ENCODE measurements around the gene KCTD1.

KCTD1 gene

GRCh38 chr18:26434887-26435286 lies 113.5 kb downstream of the KCTD1 start:
- Histone ChIP-seq H3K27me3 (ENCODE audit: insufficient read depth, poor library complexity, severe bottlenecking) (no peaks in the 10 kb centered on the region), H3K4me3 (replicated peaks; ENCODE audit: insufficient read depth, low read length) (no peak overlapping the region), H3K27ac (replicated peaks) (no peak overlapping the region)
- no peak for DNase-seq (ENCODE audit: low read depth in 1 of 2, low spot score in 1 of 2)
- TF ChIP-seq POLR2AphosphoS5 (IDR thresholded peaks at IDR 0.05; ENCODE audit: low read depth) = no peak
- TF ChIP-seq, protein P1, sequence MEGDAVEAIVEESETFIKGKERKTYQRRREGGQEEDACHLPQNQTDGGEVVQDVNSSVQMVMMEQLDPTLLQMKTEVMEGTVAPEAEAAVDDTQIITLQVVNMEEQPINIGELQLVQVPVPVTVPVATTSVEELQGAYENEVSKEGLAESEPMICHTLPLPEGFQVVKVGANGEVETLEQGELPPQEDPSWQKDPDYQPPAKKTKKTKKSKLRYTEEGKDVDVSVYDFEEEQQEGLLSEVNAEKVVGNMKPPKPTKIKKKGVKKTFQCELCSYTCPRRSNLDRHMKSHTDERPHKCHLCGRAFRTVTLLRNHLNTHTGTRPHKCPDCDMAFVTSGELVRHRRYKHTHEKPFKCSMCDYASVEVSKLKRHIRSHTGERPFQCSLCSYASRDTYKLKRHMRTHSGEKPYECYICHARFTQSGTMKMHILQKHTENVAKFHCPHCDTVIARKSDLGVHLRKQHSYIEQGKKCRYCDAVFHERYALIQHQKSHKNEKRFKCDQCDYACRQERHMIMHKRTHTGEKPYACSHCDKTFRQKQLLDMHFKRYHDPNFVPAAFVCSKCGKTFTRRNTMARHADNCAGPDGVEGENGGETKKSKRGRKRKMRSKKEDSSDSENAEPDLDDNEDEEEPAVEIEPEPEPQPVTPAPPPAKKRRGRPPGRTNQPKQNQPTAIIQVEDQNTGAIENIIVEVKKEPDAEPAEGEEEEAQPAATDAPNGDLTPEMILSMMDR (IDR thresholded peaks at IDR 0.05; ENCODE audit: insufficient read depth, low read length) = no peak
- no peak for TF ChIP-seq SPI1 (IDR thresholded peaks at IDR 0.05; ENCODE audit: borderline replicate concordance, low read depth)

DNA sequence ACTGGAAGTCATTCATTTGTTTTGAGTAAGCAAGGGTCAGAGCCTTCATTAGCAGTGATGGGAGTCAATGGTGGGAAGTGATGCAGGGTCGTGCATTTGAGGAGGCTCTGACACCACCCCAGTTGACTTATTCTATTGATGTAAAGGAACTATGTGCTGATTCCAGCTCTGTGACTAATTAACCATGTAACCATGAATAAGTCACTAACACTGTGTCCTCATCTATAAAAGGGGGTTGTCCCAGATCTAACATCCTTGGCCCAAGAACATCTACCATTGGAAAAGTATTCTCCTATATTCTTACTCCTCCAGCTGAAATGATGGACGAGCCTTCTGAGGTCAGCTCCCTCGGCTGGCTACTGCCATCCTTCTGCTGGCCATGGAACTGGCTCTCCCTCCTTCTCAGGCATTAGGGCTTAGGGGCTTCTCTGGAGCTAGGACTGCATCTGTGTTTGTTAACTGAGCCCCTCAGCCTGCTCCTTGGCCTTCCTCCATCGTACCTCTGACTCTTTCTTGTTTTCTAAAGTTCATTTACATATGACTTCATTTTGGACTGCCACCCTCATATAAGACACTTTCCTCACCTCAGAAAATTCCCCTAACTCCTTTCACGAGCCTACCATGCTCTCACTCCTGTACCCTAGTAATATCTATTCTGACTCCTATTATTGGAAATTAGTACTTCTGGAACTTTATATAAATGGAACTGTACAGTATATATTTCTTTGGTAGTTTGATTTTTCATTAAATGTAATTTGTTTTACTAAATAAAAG lies 115.5 kb downstream of the KCTD1 start:
- DNase-seq (ENCODE audit: low read depth in 1 of 2, low spot score in 1 of 2) = no peak
- Histone ChIP-seq H3K27me3 (ENCODE audit: insufficient read depth, poor library complexity, severe bottlenecking) (no peaks in the 10 kb centered on the region), H3K4me3 (replicated peaks; ENCODE audit: insufficient read depth, low read length) (no peak overlapping the region)

DNA sequence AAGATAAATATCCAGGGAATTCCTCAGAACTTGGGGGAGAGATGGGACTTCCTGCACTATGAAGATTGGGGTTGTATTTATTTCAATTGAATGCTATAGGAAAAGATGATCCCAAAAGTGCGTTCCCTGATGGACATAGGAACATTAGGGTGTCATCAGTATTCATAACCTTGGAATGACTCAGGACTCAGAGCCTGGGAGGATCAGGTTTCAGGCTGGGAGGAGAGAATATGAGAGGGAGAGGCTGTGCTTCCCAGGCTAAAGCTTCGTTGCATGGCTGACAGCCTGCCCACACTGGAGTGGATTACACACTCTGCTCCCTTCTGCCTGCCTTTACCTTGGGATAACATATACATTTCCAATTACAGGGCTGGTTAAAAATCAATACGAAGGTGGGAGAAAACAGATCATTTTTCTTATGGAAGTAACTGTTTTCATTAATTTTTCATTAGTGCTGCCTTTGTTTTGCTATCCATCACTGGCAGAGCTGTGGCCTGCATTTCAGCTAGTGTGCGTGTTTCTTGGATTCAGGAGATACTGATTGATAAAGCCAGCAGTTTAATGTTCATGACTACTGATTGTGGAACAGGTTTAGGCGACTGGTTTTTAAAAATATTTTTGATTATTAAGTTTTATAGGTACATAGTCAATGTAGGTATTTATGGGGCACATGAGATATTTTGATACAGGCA lies 118.7 kb downstream of the KCTD1 start:
- TF ChIP-seq GABPA (IDR thresholded peaks at IDR 0.05; ENCODE audit: low read depth) (no peak), SPI1 (IDR thresholded peaks at IDR 0.05; ENCODE audit: borderline replicate concordance, low read depth) (no peak), POLR2AphosphoS5 (IDR thresholded peaks at IDR 0.05; ENCODE audit: low read depth) (no peak)
- TF ChIP-seq, protein P2, sequence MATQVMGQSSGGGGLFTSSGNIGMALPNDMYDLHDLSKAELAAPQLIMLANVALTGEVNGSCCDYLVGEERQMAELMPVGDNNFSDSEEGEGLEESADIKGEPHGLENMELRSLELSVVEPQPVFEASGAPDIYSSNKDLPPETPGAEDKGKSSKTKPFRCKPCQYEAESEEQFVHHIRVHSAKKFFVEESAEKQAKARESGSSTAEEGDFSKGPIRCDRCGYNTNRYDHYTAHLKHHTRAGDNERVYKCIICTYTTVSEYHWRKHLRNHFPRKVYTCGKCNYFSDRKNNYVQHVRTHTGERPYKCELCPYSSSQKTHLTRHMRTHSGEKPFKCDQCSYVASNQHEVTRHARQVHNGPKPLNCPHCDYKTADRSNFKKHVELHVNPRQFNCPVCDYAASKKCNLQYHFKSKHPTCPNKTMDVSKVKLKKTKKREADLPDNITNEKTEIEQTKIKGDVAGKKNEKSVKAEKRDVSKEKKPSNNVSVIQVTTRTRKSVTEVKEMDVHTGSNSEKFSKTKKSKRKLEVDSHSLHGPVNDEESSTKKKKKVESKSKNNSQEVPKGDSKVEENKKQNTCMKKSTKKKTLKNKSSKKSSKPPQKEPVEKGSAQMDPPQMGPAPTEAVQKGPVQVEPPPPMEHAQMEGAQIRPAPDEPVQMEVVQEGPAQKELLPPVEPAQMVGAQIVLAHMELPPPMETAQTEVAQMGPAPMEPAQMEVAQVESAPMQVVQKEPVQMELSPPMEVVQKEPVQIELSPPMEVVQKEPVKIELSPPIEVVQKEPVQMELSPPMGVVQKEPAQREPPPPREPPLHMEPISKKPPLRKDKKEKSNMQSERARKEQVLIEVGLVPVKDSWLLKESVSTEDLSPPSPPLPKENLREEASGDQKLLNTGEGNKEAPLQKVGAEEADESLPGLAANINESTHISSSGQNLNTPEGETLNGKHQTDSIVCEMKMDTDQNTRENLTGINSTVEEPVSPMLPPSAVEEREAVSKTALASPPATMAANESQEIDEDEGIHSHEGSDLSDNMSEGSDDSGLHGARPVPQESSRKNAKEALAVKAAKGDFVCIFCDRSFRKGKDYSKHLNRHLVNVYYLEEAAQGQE (IDR thresholded peaks at IDR 0.05; ENCODE audit: insufficient replicate concordance, low read depth) = no peak
- TF ChIP-seq, protein P1 (IDR thresholded peaks at IDR 0.05; ENCODE audit: insufficient read depth, low read length) = no peak
- Histone ChIP-seq H3K27ac (replicated peaks) (no peak overlapping the region), H3K27me3 (ENCODE audit: insufficient read depth, poor library complexity, severe bottlenecking) (no peaks in the 10 kb centered on the region), H3K4me3 (replicated peaks; ENCODE audit: insufficient read depth, low read length) (no peak overlapping the region)
- no peak for DNase-seq (ENCODE audit: low read depth in 1 of 2, low spot score in 1 of 2)

More for the DNA sequence above, 115.5 kb downstream of the KCTD1 start:
- H3K27ac ChIP-seq (replicated peaks) = no peak overlapping the region
- TF ChIP-seq GABPA (IDR thresholded peaks at IDR 0.05; ENCODE audit: low read depth) (no peak), SPI1 (IDR thresholded peaks at IDR 0.05; ENCODE audit: borderline replicate concordance, low read depth) (no peak), POLR2AphosphoS5 (IDR thresholded peaks at IDR 0.05; ENCODE audit: low read depth) (no peak)
- TF ChIP-seq, protein P1 (IDR thresholded peaks at IDR 0.05; ENCODE audit: insufficient read depth, low read length) = no peak
- TF ChIP-seq, protein P2 (IDR thresholded peaks at IDR 0.05; ENCODE audit: insufficient replicate concordance, low read depth) = no peak
